ENCODE results near the gene CDC42EP1. TPM values are rescaled to one million over a fixed set of nuclear protein-coding genes. Genes with fewer than 3 reads are reported as not detected.

CDC42EP1 gene
- total RNA-seq, 2 donors from 2014 or later, result 28.6 to 97.0 TPM

- intact Hi-C loops (cut with DNase I), result no loop called here
- peak overlapping the region in 1 of 2 donors; percentile 3 for H3K4me3 ChIP-seq
- H3K27ac ChIP-seq, result peak overlapping the region; percentile 73 to 77
- no peaks in the 10 kb centered on the region for H3K36me3 ChIP-seq
- H3K27me3 ChIP-seq (replicated peaks; ENCODE audit: insufficient read depth), result no peaks in the 10 kb centered on the region
- no peaks in the 10 kb centered on the region for H3K9me3 ChIP-seq
- H3K4me1 ChIP-seq (replicated peaks), result peaks cover 7% of the 10 kb centered on the region
- DNase-seq (ENCODE audit: low spot score), result no peak
- WGBS, result 59% methylated on average over 11 of the region's 11 CpGs
- TF ChIP-seq POLR2AphosphoS5 (IDR thresholded peaks at IDR 0.05), result no peak
- TF ChIP-seq POLR2A (IDR thresholded peaks at IDR 0.05), result no peak
- TF ChIP-seq, protein P1, sequence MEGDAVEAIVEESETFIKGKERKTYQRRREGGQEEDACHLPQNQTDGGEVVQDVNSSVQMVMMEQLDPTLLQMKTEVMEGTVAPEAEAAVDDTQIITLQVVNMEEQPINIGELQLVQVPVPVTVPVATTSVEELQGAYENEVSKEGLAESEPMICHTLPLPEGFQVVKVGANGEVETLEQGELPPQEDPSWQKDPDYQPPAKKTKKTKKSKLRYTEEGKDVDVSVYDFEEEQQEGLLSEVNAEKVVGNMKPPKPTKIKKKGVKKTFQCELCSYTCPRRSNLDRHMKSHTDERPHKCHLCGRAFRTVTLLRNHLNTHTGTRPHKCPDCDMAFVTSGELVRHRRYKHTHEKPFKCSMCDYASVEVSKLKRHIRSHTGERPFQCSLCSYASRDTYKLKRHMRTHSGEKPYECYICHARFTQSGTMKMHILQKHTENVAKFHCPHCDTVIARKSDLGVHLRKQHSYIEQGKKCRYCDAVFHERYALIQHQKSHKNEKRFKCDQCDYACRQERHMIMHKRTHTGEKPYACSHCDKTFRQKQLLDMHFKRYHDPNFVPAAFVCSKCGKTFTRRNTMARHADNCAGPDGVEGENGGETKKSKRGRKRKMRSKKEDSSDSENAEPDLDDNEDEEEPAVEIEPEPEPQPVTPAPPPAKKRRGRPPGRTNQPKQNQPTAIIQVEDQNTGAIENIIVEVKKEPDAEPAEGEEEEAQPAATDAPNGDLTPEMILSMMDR (IDR thresholded peaks at IDR 0.05), result peak; percentile 12 to 65 (median 47)
These were observed 15.2 kb upstream of the CDC42EP1 start for GRCh38 chr22:37544955-37545702.

GRCh38 chr22:37545703-37546436, 14.4 kb upstream of the CDC42EP1 start:
- Histone ChIP-seq H3K9me3 (no peaks in the 10 kb centered on the region), H3K4me1 (replicated peaks) (peaks cover 7% of the 10 kb centered on the region), H3K27me3 (replicated peaks; ENCODE audit: insufficient read depth) (no peaks in the 10 kb centered on the region), H3K27ac (peak overlapping the region; percentile 73 to 77), H3K4me3 (peak overlapping the region; percentile 3 to 5), H3K36me3 (no peaks in the 10 kb centered on the region)
- DNase-seq (ENCODE audit: low spot score), result peak; percentile 62
- 11% methylated on average over 25 of the region's 28 CpGs for WGBS
- TF ChIP-seq POLR2A (IDR thresholded peaks at IDR 0.05), result peak; percentile 47
- TF ChIP-seq, protein P1 (IDR thresholded peaks at IDR 0.05), result no peak
- TF ChIP-seq POLR2AphosphoS5 (IDR thresholded peaks at IDR 0.05), result peak; percentile 63
- intact Hi-C loops (cut with DNase I), result no loop called here

GRCh38 chr22:37546437-37547250, 13.6 kb upstream of the CDC42EP1 start:
- Histone ChIP-seq H3K27ac (peak overlapping the region; percentile 73 to 77), H3K27me3 (replicated peaks; ENCODE audit: insufficient read depth) (no peaks in the 10 kb centered on the region), H3K4me3 (no peak overlapping the region), H3K36me3 (no peaks in the 10 kb centered on the region), H3K4me1 (replicated peaks) (peaks cover 7% of the 10 kb centered on the region), H3K9me3 (no peaks in the 10 kb centered on the region)
- DNase-seq (ENCODE audit: low spot score), result peak; percentile 26
- TF ChIP-seq, protein P1 (IDR thresholded peaks at IDR 0.05), result no peak
- peak; percentile 6 for TF ChIP-seq POLR2AphosphoS5 (IDR thresholded peaks at IDR 0.05)
- 32% methylated on average over 21 of the region's 21 CpGs for WGBS
- intact Hi-C loops (cut with DNase I), result no loop called here

GRCh38 chr22:37547251-37547741, 13.0 kb upstream of the CDC42EP1 start:
- DNase-seq (ENCODE audit: low spot score), result no peak
- intact Hi-C loops (cut with DNase I), result no loop called here
- Histone ChIP-seq H3K4me3 (no peak overlapping the region), H3K9me3 (no peaks in the 10 kb centered on the region), H3K36me3 (no peaks in the 10 kb centered on the region), H3K27ac (peak overlapping the region; percentile 73 to 77), H3K4me1 (replicated peaks) (peaks cover 7% of the 10 kb centered on the region), H3K27me3 (replicated peaks; ENCODE audit: insufficient read depth) (no peaks in the 10 kb centered on the region)
- WGBS, result 56% methylated on average over 9 of the region's 9 CpGs
- TF ChIP-seq POLR2A (IDR thresholded peaks at IDR 0.05), result no peak
- no peak for TF ChIP-seq POLR2AphosphoS5 (IDR thresholded peaks at IDR 0.05)
- TF ChIP-seq, protein P1 (IDR thresholded peaks at IDR 0.05), result no peak
